Left renal pelvis (tissue), 4 donors: ENCODE data around the gene SNX18. TPM values are rescaled to one million over a fixed set of nuclear protein-coding genes. Genes with fewer than 3 reads are reported as not detected.
"Not testable (repeated sequence)": the region's sequence is repeated elsewhere in the genome, so short reads cannot be mapped to it uniquely, and the experiment has no call there.

Experiments used
- DNase-seq, 4 donors: peaks; one replicate each; pipeline ENCODE4 v3.0.0-alpha.2; 2013; ENCODE audit warnings: low read depth in 4 of 4, low spot score in 3 of 4
- polyA plus RNA-seq, 4 donors: library from polyadenylated mRNA; unstranded; fragments of 120-200 nt; gene quantifications; one replicate each; pipeline ENCODE4 v1.2.1, GENCODE V29; 2013; ENCODE audit not compliant: insufficient read length in 4 of 4

The SNX18 gene
- polyA plus RNA-seq, 4 donors: 28.8 to 60.3 (median 36.6) TPM

DNA sequence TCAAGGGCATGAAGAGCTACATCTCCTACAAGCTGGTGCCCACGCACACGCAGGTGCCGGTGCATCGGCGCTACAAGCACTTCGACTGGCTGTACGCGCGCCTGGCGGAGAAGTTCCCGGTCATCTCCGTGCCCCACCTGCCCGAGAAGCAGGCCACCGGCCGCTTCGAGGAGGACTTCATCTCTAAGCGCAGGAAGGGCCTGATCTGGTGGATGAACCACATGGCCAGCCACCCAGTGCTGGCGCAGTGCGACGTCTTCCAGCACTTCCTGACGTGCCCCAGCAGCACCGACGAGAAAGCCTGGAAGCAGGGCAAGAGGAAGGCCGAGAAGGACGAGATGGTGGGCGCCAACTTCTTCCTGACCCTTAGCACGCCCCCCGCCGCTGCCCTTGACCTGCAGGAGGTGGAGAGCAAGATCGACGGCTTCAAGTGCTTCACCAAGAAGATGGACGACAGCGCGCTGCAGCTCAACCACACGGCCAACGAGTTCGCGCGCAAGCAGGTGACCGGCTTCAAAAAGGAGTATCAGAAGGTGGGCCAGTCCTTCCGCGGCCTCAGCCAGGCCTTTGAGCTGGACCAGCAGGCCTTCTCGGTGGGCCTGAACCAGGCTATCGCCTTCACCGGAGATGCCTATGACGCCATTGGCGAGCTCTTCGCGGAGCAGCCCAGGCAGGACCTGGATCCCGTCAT lies 1.4 kb downstream of the SNX18 start:
- no peak for DNase-seq

DNA sequence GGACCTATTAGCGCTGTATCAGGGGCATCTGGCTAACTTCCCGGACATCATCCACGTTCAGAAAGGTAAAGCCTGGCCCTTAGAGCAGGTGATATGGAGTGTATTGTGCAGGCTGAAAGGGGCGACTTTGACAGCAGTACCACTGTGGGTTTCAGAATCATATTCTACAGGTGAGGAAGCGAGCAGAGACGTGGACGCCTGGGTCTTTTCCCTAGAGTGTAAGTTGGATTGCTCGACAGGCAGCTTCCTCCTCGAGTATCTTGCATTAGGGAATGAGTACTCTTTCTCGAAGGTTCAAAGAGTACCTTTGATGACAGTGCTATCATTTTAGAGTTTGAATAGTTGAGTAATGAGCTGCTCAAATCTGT lies 1.9 kb downstream of the SNX18 start:
- no peak for DNase-seq

DNA sequence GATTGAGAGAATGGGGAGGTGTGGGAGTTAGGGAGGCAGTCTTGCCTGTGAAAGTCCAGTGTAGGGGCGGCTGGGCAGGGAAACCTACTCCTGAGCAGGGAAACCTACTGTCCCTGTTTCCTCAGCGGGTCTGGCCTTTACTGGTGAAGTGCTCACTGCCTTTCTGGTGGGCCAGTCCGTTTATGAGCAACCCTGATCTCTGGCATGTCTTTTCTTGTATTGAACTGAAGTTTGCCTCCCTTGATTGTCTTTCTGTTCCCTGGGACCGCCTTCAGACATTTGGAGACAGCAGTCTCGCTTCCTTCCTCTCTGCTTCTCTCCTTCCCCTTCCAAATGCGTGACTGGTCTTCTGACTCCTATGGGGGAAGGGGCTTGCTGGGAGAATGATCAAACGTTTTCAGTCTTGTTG lies 2.9 kb downstream of the SNX18 start:
- no peak for DNase-seq

DNA sequence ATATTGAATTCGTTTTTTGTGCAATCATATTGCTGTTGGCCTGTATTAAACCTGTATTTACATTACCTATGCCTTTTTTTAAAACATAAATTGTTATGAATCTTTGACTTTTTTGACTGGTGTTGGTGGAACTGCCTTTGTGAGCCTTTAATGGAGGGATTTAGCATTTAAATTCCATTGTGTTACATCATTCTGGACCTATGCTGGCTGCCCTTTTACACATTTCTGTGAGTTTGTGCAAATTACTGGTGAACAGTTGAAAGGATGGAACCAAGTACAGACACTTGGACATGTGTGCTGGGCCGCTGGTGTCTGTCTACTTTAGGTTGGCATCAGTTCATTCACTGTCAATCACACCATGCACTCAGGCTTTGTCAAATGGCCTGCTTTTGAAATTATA lies 3.4 kb downstream of the SNX18 start:
- no peak for DNase-seq

DNA sequence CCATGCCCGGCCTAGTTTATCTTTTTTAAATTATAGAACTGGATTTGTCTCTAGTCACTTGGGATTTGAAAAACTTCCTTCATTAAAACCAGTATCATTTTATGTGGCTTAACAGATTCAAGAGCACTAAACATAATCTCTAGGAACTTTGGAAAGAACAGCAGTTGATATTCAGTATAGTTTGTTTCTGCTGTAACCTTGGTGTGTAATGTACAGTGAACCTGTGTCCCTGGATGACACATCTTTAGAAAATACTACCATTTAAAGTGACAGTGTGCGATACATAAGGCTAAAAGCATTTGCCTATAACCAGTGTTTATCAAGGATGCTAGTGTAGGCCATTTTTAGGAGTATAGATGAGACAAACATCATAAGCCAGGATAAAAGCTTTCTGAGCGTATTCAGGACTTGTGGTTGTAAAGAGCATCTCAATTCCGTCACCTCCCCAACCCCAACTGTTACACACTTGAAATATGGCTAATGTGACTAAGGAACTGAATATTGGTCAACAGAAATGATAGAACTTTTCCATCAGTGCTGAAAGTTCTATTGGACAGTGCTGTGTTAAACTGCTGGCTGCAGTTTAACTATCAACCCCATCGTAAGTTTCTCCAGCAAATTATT lies 4.4 kb downstream of the SNX18 start:
- DNase-seq: no peak

DNA sequence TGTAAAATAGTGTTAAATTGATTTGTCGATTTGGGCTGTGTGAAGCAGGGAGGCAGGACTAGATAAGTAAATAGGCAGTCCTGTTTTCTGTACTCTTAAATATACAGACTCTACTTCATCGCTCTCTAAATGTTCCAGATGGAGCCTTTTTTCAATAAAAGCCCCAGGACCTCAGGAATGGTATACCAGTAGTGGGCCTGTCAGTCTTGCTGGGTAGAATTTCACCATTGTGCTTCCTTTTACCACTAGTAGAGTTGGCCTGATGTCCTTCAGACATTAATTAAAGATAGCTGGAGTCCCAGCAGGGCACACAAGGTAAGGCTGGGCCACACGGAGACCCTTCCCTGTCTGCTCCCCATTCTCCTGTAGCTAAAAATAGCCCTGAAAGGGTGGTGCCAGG lies 6.0 kb downstream of the SNX18 start:
- no peak for DNase-seq

DNA sequence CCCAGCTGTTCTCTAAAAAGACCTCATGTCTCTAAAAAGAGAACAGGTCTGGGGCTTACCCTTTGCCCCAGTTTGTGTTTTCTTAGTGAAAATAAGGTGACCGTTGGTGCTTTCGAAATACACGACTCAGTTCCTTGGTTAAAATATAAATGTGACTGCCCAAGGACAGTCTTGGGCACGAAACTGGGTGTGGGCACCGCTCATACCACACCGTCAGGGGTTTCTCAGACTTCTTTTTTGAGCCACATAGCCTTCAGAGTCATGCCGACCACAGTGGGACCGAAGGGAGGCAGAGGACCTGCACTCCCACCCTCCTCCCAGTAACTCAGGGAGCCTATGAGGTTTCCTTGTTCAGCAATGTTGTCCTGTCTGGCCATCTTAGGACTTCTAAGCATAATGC lies 6.5 kb downstream of the SNX18 start:
- no peak for DNase-seq

DNA sequence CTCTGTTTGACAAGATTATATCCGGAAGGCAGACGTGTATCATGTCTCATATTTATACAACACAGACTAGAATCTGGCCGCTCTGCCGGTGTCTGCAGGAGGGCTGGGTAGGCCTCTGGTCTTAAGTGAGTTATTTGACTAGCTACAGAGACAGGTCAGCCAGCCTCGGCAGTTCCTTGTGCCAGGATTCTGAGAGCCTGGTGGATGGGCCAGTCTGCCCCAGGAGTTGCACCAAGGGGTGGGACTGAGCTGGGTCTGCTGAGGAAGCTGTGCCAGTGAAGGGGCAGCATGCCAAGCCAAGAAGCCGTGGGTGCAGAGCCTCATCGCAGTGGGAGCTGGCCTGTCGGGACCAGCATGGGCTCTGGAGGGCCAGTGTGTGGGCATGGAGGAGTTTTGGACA lies 7.1 kb downstream of the SNX18 start:
- no peak for DNase-seq

DNA sequence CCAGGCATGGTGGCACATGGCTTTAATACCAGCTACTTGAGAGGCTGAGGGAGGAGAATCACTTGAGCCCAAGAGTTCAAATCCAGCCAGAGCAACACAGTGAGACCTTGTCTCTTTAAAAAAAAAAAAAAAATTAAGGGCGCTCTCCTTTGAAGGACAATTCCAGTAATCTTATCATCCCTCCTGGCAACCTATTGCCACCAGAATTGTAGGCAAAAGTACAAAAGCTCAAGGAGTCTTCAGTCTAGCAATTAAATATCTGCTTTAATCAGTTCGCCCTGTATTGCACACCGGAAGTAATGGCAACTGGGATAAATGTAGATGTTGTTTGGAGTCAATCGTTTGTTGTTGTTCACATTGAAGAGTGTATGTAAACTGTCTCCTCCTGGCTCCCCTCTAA lies 7.7 kb downstream of the SNX18 start:
- no peak for DNase-seq

DNA sequence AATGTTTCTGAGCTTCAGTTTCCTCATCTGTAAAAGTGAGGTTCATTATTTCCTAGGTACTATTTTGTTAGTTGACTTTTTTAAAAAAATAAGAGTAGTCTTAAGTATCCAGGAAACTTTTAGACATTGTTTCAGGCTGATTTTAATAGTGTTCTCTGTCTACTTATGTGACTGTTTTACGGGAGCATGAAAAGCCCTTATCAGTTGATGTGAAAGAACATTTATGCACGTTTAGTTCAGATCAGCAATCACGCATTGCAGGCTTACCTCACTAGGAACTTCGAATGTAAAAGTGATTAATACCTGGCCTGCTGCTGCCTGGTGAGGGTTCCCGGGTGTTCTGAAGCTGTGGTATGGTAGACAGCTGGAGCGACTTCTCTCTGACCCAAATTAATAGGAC lies 8.1 kb downstream of the SNX18 start:
- DNase-seq: no peak

DNA sequence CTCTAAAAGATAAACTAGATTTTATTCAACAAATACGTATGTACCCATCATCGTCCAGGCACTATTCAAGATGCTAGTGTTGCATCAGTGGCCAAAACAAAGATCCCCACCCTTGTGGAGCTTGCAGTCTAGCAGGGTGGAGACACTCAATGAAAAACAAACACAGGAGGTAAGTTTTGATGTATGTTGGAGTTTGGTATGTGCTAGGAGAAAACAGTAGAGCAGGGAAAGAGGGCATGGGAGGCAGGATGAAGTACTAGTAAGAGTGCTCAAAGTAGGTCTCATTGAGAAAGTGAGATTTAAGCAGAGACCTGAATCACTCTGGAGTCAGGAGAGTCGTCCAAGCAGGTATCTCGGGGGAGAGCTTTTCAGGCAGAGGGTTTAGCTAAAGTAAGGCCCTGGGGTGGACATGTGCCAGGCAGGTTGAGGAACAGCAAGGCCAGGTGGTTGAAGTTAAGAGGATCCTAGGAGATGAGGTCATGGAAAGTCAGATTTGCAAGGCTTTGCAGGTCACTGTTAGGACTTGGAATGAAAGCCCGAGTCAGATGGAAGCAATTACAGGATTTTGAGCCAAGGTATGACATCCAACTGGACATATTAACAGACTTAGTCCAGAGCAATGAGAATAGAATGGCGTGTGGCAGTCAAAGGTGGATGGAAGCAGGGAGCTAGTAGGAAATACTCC lies 9.2 kb downstream of the SNX18 start:
- no peak for DNase-seq

DNA sequence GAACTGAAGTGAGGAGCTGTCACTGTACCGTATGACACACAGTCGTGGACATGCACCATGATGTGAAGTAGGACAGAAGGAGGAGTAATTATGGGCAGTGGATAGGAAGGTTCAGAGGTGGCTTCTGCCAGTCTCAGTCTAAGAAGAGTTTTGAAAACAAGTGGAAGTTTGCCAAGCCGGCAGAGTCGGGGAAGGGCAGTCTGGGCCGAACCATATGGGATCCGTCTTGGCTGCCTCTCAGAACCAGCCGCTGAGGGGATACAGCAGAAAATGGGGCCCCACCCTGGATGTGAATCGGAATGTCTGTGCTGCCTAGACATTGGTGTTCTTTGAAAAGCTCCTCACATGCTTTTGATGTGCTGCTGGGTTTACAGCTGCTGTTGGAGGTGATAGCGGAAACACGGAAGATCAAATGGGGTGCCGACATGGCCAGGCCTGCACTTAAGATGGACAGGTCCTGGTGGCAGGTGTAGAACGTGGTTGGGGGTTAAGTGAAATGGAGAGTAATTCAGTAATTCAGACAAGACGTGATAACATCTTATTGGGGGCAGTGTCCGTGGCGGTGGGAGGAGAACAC lies 11.2 kb downstream of the SNX18 start:
- no peak for DNase-seq

DNA sequence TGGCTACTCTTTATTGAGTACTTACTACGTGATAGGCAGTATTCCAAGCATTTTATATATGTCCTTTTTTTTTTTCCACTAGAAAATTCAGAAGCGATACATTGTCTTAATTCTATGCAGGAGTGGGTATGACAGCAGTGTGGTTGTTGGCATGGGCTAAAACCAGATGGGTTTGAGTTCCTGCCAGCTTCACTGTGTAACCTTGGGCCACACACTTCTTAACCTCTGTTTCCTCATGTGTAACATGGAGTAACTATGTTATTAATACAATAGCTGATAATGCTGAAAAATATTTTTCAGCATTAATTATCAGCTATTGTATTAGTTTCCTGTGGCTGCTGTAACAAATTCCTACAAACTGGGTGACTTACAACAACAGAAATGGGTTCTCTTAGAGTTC lies 12.0 kb downstream of the SNX18 start:
- DNase-seq: no peak

DNA sequence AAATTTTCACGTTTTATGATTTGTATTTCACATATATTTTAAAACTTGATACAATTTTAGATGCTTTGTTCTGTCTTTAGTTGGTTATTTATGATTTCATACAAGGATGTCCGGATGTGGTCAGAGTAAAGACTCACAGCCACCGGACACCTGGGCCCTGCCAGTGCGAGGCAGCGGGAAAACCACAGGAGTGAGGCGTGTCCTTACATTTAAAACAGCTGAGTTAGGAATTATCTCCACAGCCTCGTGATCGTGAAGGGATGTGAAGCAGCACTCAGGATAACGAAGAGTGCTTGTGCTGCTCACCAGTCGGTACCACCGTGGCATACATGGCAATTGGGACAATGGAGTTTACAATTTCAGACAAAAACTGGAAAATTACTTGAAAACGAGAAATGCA lies 14.0 kb downstream of the SNX18 start:
- DNase-seq: no peak

DNA sequence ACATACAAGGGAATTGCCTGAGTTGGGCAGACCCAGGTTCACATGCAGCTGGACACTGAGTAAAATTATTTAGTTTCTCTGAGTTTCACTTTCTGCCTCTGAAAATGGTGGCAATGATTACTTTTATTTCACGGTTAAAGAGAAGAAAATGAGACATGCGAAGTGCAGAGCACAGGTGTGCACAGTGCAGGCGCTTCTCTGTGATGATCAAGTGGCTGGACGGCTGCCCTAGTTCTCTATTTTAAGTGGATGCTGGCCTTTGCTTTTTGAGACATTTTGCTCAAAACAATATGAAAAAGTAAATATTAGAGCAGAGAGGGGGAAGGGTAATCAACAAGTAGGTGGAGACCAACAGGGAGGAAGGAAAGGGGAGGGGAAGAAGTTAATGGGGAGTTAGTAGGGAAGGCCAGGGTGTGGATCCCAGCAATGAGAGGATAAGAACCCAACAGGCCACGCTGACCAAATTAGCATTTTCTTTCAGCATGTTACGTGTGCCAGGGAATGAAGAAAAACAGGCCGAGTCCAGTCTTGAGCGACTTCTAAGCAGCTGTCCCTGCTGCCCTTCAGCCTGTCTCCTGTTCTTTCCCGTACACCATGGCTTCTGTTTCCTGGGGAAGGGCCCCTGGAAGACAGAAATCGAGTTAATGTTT lies 16.1 kb downstream of the SNX18 start:
- DNase-seq: no peak

DNA sequence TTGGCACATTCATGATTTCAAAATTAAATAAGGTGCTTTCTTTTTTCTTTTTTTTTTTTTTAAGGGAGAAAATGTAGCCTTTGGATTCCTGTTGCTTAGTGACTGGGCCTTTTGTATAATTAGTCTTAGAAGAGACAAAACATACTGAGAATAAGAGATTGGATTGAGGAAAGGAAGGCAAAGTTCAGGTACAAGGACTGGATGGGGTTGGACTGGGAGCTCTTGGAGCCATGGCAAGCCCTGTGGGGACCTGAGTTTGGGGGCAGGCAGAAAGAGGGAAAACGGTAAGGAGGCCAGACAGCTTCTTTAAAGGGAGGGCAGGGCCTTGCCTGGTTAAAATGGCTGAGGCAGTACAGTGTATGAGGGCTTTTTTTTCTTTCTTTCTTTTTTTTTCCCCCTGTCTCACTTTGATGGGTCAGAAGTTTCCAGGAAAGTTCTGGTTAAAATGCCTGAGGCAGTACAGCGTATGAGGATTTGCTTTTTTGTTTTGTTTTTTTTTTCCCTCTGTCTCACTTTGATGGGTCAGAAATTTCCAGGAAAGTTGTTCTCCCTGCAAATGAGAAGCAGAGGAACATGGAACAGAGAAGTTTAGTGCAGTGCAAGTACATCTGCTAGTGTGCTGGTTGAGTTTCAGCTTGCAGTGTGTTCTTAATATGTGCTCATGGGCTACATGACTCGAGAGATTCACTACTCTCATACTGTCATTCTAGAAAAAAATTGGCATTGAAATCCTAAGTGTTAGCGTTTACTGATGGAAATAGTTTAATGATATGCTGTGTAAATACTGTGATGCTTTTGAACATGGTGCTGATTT lies 16.8 kb downstream of the SNX18 start:
- DNase-seq: no peak

DNA sequence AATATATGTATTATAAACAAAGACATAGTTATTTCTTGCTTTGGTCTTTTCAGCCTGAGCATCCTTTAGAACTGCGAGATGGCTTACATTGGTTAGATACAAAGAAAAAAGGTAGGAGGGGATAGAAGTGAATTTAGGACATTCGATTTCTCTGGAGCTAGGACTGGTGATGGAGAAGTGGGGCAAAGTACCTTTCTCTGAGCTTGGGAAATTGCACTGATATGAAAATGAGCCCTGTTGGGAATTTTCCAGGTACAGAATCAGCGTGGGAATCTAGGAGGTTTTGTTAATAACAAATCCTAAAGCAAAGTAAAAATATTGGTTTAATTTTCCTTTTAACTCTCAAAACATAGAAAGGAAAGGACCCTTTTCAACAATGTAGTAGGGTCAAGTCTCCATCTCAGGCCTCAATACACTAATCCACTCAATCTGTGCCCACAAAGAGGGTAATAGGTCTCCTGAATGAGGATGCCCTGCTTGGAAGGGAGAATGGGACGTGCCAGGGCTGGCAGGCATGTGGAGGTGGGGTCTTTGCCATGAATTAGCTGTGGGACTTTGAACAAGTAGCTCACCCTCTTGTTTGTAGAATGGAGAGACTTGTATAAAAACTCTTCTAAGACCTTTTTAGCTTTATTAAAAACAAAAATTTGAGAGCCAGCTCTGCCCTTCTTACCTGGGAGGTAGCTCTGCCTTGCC lies 17.7 kb downstream of the SNX18 start:
- no peak for DNase-seq

DNA sequence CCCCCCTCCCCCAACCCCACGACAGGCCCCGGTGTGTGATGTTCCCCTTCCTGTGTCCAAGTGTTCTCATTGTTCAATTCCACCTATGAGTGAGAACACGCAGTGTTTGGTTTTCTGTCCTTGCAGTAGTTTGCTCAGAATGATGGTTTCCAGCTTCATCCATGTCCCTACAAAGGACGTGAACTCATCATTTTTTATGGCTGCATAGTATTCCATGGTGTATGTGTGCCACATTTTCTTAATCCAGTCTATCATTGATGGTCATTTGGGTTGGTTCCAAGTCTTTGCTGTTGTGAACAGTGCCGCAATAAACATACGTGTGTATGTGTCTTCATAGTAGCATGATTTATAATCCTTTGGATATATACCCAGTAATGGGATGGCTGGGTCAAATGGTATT lies 18.8 kb downstream of the SNX18 start:
- DNase-seq: not testable (repeated sequence)

DNA sequence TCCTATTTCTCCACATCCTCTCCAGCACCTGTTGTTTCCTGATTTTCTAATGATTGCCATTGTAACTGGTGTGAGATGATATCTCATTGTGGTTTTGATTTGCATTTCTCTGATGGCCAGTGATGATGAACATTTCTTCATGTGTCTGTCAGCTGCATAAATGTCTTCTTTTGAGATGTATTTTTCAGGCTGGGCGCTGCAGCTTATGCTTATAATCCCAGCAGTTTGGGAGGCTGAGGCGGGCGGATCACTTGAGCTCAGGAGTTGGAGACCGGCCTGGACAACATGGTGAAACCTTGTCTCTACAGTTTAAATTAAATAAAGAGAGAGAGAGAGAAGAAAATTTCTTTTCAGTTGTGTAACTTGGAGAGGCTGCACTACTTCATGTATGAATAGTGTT lies 19.3 kb downstream of the SNX18 start:
- not testable (repeated sequence) for DNase-seq

DNA sequence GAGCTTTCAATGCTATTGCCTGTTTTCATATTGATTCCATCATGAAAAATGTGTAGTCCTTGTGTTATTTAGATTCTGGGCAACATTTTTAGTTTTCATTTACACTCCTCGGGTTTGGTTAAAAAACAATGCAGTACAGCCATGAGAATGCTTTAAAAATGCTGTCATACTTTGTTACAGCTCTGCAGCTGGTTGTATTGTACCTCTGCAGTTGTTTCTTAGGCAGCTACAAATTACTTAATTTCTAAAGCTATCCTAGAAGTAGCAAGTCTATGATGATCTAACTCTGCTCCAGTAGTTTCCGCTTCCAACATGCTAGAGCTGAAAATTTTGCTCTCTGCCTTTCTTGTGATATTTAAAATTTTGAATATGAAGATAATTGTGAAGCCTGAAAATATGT lies 20.2 kb downstream of the SNX18 start:
- DNase-seq: no peak
